Hepatocyte (in vitro differentiated cells): ENCODE measurements around the gene KDM6A. TPM values are rescaled to one million over a fixed set of nuclear protein-coding genes. Genes with fewer than 3 reads are reported as not detected.

ENCODE experiments used
- DNase-seq: peaks from one replicate; pipeline ENCODE4 v3.0.0-alpha.2; 2016; ENCODE audit warnings: low spot score
- H2AFZ ChIP-seq: fragments of 200-600 bp; sonication (generic); 2 replicates; pipeline ENCODE4 v1.6.0; 2016; ENCODE audit warnings: antibody characterized with exemption, mild to moderate bottlenecking
- H3K27ac ChIP-seq: fragments of 200-600 bp; sonication (generic); 2 replicates; pipeline ENCODE4 v1.5.1; 2016; ENCODE audit warnings: mild to moderate bottlenecking
- H3K27me3 ChIP-seq: fragments of 200-600 bp; sonication (generic); 2 replicates; pipeline ENCODE4 v1.6.1; 2016
- H3K36me3 ChIP-seq: fragments of 200-600 bp; sonication (generic); replicated peaks from 2 replicates; pipeline ENCODE4 v1.5.1; 2016; ENCODE audit warnings: low read depth; ENCODE audit not compliant: insufficient read depth
- H3K4me1 ChIP-seq: fragments of 200-600 bp; sonication (generic); 2 replicates; pipeline ENCODE4 v1.5.1; 2016; ENCODE audit warnings: mild to moderate bottlenecking, moderate library complexity; ENCODE audit not compliant: insufficient read depth
- H3K4me2 ChIP-seq: fragments of 200-600 bp; sonication (generic); 2 replicates; pipeline ENCODE4 v1.6.0; 2016
- H3K4me3 ChIP-seq: fragments of 200-600 bp; sonication (generic); 2 replicates; pipeline ENCODE4 v1.5.1; 2016; ENCODE audit warnings: mild to moderate bottlenecking
- H3K79me2 ChIP-seq: fragments of 200-600 bp; sonication (generic); 2 replicates; pipeline ENCODE4 v1.6.0; 2017; ENCODE audit warnings: mild to moderate bottlenecking
- H3K9me2 ChIP-seq: fragments of 200-600 bp; sonication (generic); replicated peaks from 2 replicates; pipeline ENCODE4 v1.6.0; 2017; ENCODE audit warnings: mild to moderate bottlenecking; ENCODE audit not compliant: insufficient read depth
- H3K9me3 ChIP-seq: fragments of 200-600 bp; sonication (generic); 2 replicates; pipeline ENCODE4 v1.5.1; 2016; ENCODE audit warnings: low read depth, mild to moderate bottlenecking
- H4K20me1 ChIP-seq: fragments of 200-600 bp; sonication (generic); 2 replicates; pipeline ENCODE4 v1.6.0; 2016; ENCODE audit warnings: mild to moderate bottlenecking; ENCODE audit not compliant: insufficient read depth, poor library complexity, severe bottlenecking
- CTCF ChIP-seq: fragments of 200-600 bp; sonication (generic); IDR thresholded peaks from 2 replicates; pipeline ENCODE4 v1.5.1; 2016; ENCODE audit warnings: antibody characterized with exemption, mild to moderate bottlenecking; ENCODE audit not compliant: poor library complexity
- EZH2 ChIP-seq: fragments of 200-600 bp; sonication (generic); IDR thresholded peaks from 2 replicates; pipeline ENCODE4 v1.6.1; 2016; ENCODE audit warnings: antibody characterized with exemption, mild to moderate bottlenecking, borderline replicate concordance
- EZH2phosphoT487 ChIP-seq: fragments of 200-600 bp; sonication (generic); IDR thresholded peaks from one replicate; pipeline ENCODE4 v1.6.1; 2018; ENCODE audit warnings: antibody characterized with exemption, mild to moderate bottlenecking, low read depth, moderate library complexity; ENCODE audit not compliant: unreplicated experiment, severe bottlenecking
- WGBS: methylation state at CpG from one replicate; pipeline ENCODE4 v1.1.6; 2016; ENCODE audit warnings: low lambda C conversion rate; ENCODE audit errors: missing lambda C conversion rate; 5-methylcytosine and 5-hydroxymethylcytosine counted together
- polyA plus RNA-seq: library from polyadenylated mRNA; unstranded; fragments of >200 nt; fragmentation: Nextera tagmentation; extraction: Ambion mirVana; gene quantifications from 2 replicates; pipeline ENCODE4 v1.2.1, GENCODE V29; 2016
- total RNA-seq: library from RNA; depleted of rRNA; stranded (reverse); fragments of >200 nt; gene quantifications from 2 replicates; pipeline ENCODE4 v1.2.3, GENCODE V29; 2014

Gene KDM6A
- total and polyA plus RNA-seq, 2 experiments from 2014 or later = 13.7 to 46.2 TPM

GRCh38 chrX:44922980-44923379, 50.0 kb downstream of the KDM6A start:
- no peaks in the 10 kb centered on the region for H3K4me1 ChIP-seq
- no peak overlapping the region for H2AFZ ChIP-seq
- DNase-seq = no peak
- no peaks in the 10 kb centered on the region for H3K36me3 ChIP-seq
- H3K9me2 ChIP-seq = no peaks in the 10 kb centered on the region
- no peak overlapping the region for H3K4me3 ChIP-seq
- no peaks in the 10 kb centered on the region for H3K27me3 ChIP-seq
- TF ChIP-seq EZH2phosphoT487 (no peak), EZH2 (no peak), CTCF (no peak)
- peaks cover 97% of the 10 kb centered on the region for H3K79me2 ChIP-seq
- no peak overlapping the region for H3K27ac ChIP-seq
- WGBS = 80% methylated on average over 4 of the region's 4 CpGs
- no peaks in the 10 kb centered on the region for H3K9me3 ChIP-seq
- H3K4me2 ChIP-seq = no peak overlapping the region
- peaks cover 51% of the 10 kb centered on the region for H4K20me1 ChIP-seq

- Histone ChIP-seq H3K27me3 (no peaks in the 10 kb centered on the region), H3K4me1 (no peaks in the 10 kb centered on the region), H3K36me3 (no peaks in the 10 kb centered on the region), H3K9me2 (no peaks in the 10 kb centered on the region), H3K4me2 (no peak overlapping the region), H3K79me2 (peaks cover 100% of the 10 kb centered on the region), H2AFZ (no peak overlapping the region), H3K4me3 (no peak overlapping the region), H3K9me3 (no peaks in the 10 kb centered on the region), H4K20me1 (peaks cover 68% of the 10 kb centered on the region), H3K27ac (no peak overlapping the region)
- no peak for DNase-seq
- TF ChIP-seq EZH2phosphoT487 = no peak
- TF ChIP-seq CTCF = no peak
- TF ChIP-seq EZH2 = no peak
- WGBS = 71% methylated on average over 1 of the region's 1 CpG
Measured at GRCh38 chrX:44927398-44927797, 54.4 kb downstream of the KDM6A start.

GRCh38 chrX:44931441-44931973, 58.5 kb downstream of the KDM6A start:
- no peak overlapping the region for H2AFZ ChIP-seq
- 70% methylated on average over 4 of the region's 4 CpGs for WGBS
- no peak overlapping the region for H3K27ac ChIP-seq
- DNase-seq = no peak
- no peaks in the 10 kb centered on the region for H3K27me3 ChIP-seq
- H3K36me3 ChIP-seq = no peaks in the 10 kb centered on the region
- H3K79me2 ChIP-seq = peaks cover 100% of the 10 kb centered on the region
- no peak overlapping the region for H3K4me3 ChIP-seq
- H3K4me2 ChIP-seq = no peak overlapping the region
- H3K9me2 ChIP-seq = no peaks in the 10 kb centered on the region
- H3K4me1 ChIP-seq = no peaks in the 10 kb centered on the region
- no peaks in the 10 kb centered on the region for H3K9me3 ChIP-seq
- TF ChIP-seq CTCF (no peak), EZH2 (no peak), EZH2phosphoT487 (no peak)
- H4K20me1 ChIP-seq = peaks cover 75% of the 10 kb centered on the region
